KMS-11 (cell line): ENCODE measurements around the gene ZSWIM6.

Source experiments
- H2AFZ ChIP-seq: fragments of 200-600 bp; sonication (generic); 2 replicates; pipeline ENCODE4 v1.6.1; 2016; ENCODE audit warnings: antibody characterized with exemption, mixed run types, low read depth
- H3K27ac ChIP-seq: fragments of 200-600 bp; sonication (generic); 2 replicates; pipeline ENCODE4 v1.6.1; 2016; ENCODE audit warnings: mild to moderate bottlenecking, mixed run types
- H3K27me3 ChIP-seq: fragments of 200-600 bp; sonication (generic); 2 replicates; pipeline ENCODE4 v1.6.1; 2017; ENCODE audit warnings: mild to moderate bottlenecking, low read depth, mixed run types, moderate library complexity; ENCODE audit not compliant: insufficient read depth
- H3K36me3 ChIP-seq: fragments of 200-600 bp; sonication (generic); 2 replicates; pipeline ENCODE4 v1.6.1; 2017; ENCODE audit warnings: mild to moderate bottlenecking, mixed run types; ENCODE audit not compliant: insufficient read depth
- H3K4me1 ChIP-seq: fragments of 200-600 bp; sonication (generic); 2 replicates; pipeline ENCODE4 v1.6.1; 2016; ENCODE audit warnings: mild to moderate bottlenecking, low read depth, mixed run types; ENCODE audit not compliant: poor library complexity, severe bottlenecking
- H3K4me2 ChIP-seq: fragments of 200-600 bp; sonication (generic); 2 replicates; pipeline ENCODE4 v1.7.0; 2016; ENCODE audit warnings: mild to moderate bottlenecking, mixed run types
- H3K4me3 ChIP-seq: fragments of 200-600 bp; sonication (generic); IDR thresholded peaks from 2 replicates; pipeline ENCODE4 v1.6.1; 2017; ENCODE audit warnings: low read depth, low read length, mixed read lengths; ENCODE audit not compliant: insufficient read depth
- H3K79me2 ChIP-seq: fragments of 200-600 bp; sonication (generic); 2 replicates; pipeline ENCODE4 v1.6.1; 2016; ENCODE audit warnings: low read depth, mixed run types; ENCODE audit not compliant: insufficient read depth
- H3K9ac ChIP-seq: fragments of 200-600 bp; sonication (generic); 2 replicates; pipeline ENCODE4 v1.6.1; 2016; ENCODE audit warnings: mild to moderate bottlenecking, mixed run types
- H4K20me1 ChIP-seq: fragments of 200-600 bp; sonication (generic); 2 replicates; pipeline ENCODE4 v1.6.1; 2016; ENCODE audit warnings: mild to moderate bottlenecking, mixed run types; ENCODE audit not compliant: insufficient read depth
- CTCF ChIP-seq: fragments of 200-600 bp; sonication (generic); conservative IDR thresholded peaks from 2 replicates; pipeline ENCODE4 v1.6.1; 2017; ENCODE audit warnings: low read depth, mild to moderate bottlenecking, antibody characterized with exemption, low read length, moderate library complexity, mixed read lengths

The ZSWIM6 gene

DNA sequence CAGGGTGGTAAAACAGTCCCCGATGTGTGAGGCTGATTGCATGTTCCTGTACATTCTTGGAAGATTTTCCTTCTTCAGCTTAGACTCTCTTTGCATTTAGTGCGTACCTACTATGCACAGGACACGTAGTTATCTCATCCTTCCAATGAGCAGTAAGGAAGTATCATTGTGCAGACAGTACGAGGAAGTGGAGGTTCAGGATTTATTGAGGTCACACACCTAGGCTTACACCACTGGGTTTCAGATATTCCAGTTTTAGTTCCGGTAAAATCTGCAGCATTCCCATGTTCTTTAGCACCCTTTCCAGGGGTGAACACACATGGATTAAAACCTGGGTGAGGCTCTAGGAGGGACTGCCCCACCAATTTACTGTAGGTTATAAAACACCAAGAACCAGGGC, 238.7 kb downstream of the ZSWIM6 start:
- Histone ChIP-seq H2AFZ (no peak overlapping the region), H3K79me2 (no peaks in the 10 kb centered on the region), H3K4me3 (no peak overlapping the region), H3K4me1 (no peaks in the 10 kb centered on the region), H3K9ac (no peak overlapping the region), H3K27ac (no peak overlapping the region), H3K36me3 (no peaks in the 10 kb centered on the region), H3K4me2 (no peak overlapping the region), H4K20me1 (no peaks in the 10 kb centered on the region), H3K27me3 (no peaks in the 10 kb centered on the region)
- no peak for TF ChIP-seq CTCF

DNA sequence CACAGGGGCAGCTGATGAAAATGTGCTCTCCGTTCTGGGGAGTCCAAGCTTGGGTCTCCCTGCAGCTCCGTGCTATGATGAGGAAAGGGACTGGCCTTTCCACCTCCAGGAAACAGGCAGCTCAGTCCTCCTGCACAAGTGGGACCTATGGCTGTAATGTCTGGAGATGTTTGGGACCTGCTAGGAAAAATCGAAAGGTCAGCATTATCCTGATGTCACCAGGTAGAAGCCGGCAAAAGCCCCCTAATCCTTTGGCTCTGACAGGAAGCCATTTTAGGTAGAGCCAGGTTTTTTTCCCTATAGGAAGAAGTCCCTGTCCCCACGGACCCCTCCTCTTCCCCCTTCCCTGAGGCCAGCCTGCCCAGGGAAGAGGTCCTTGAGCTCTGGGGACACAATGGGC, 240.9 kb downstream of the ZSWIM6 start:
- H2AFZ ChIP-seq = no peak overlapping the region
- H3K4me2 ChIP-seq = no peak overlapping the region
- H3K4me1 ChIP-seq = no peaks in the 10 kb centered on the region
- no peaks in the 10 kb centered on the region for H4K20me1 ChIP-seq
- H3K27ac ChIP-seq = no peak overlapping the region
- H3K27me3 ChIP-seq = no peaks in the 10 kb centered on the region; the same call in 1 of the 2 replicates
- no peak overlapping the region for H3K9ac ChIP-seq
- H3K79me2 ChIP-seq = no peaks in the 10 kb centered on the region
- TF ChIP-seq CTCF = no peak
- no peaks in the 10 kb centered on the region for H3K36me3 ChIP-seq
- H3K4me3 ChIP-seq = no peak overlapping the region

- H3K4me2 ChIP-seq = no peak overlapping the region
- H3K36me3 ChIP-seq = no peaks in the 10 kb centered on the region
- no peaks in the 10 kb centered on the region for H3K79me2 ChIP-seq
- H3K4me1 ChIP-seq = no peaks in the 10 kb centered on the region
- no peak for TF ChIP-seq CTCF
- no peaks in the 10 kb centered on the region for H4K20me1 ChIP-seq
- no peak overlapping the region for H3K27ac ChIP-seq
- H3K9ac ChIP-seq = no peak overlapping the region
- no peaks in the 10 kb centered on the region; the same call in 1 of the 2 replicates for H3K27me3 ChIP-seq
- no peak overlapping the region for H2AFZ ChIP-seq
- H3K4me3 ChIP-seq = no peak overlapping the region
Observed at GRCh38 chr5:61575103-61575502, 243.0 kb downstream of the ZSWIM6 start.

GRCh38 chr5:61575581-61575980, 243.5 kb downstream of the ZSWIM6 start:
- TF ChIP-seq CTCF = no peak
- no peak overlapping the region for H3K27ac ChIP-seq
- H4K20me1 ChIP-seq = no peaks in the 10 kb centered on the region
- no peak overlapping the region for H3K4me3 ChIP-seq
- no peaks in the 10 kb centered on the region; the same call in 1 of the 2 replicates for H3K27me3 ChIP-seq
- H3K79me2 ChIP-seq = no peaks in the 10 kb centered on the region
- no peak overlapping the region for H3K4me2 ChIP-seq
- no peak overlapping the region for H3K9ac ChIP-seq
- no peak overlapping the region for H2AFZ ChIP-seq
- no peaks in the 10 kb centered on the region for H3K36me3 ChIP-seq
- H3K4me1 ChIP-seq = no peaks in the 10 kb centered on the region

- H3K4me1 ChIP-seq = no peaks in the 10 kb centered on the region
- H2AFZ ChIP-seq = no peak overlapping the region
- no peak overlapping the region for H3K9ac ChIP-seq
- H3K4me3 ChIP-seq = no peak overlapping the region
- H3K79me2 ChIP-seq = no peaks in the 10 kb centered on the region
- no peak overlapping the region for H3K27ac ChIP-seq
- TF ChIP-seq CTCF = no peak
- H3K36me3 ChIP-seq = no peaks in the 10 kb centered on the region
- no peaks in the 10 kb centered on the region for H4K20me1 ChIP-seq
- no peak overlapping the region for H3K4me2 ChIP-seq
- H3K27me3 ChIP-seq = no peaks in the 10 kb centered on the region; the same call in 1 of the 2 replicates
Observed at GRCh38 chr5:61576556-61576955, 244.5 kb downstream of the ZSWIM6 start.
